Effector memory CD8-positive, alpha-beta T cell (primary cell): ENCODE data around the gene MAD1L1.

Source experiments
- ATAC-seq: fragments of 150-1000 bp; cut with Tn5 transposase; replicated peaks from 2 replicates; pipeline ENCODE4 v1.10.0; 2021; ENCODE audit warnings: mild to moderate bottlenecking, moderate library complexity
- DNase-seq, 3 experiments: peaks; one replicate each; pipeline ENCODE4 v3.0.0; 2021
- H3K27ac Mint-ChIP-seq, 2 donors: one replicate each; pipeline ENCODE4 v1.8.0; 2022; ENCODE audit warnings: mild to moderate bottlenecking in 2 of 2, mixed read lengths in 2 of 2, moderate library complexity in 2 of 2
- H3K27me3 Mint-ChIP-seq, 2 donors: one replicate each; pipeline ENCODE4 v1.8.0; 2022; ENCODE audit warnings: mixed read lengths in 2 of 2
- H3K36me3 Mint-ChIP-seq: one replicate; pipeline ENCODE4 v1.8.0; 2022; ENCODE audit warnings: mild to moderate bottlenecking, moderate library complexity, mixed read lengths; ENCODE audit not compliant: insufficient read depth
- H3K4me1 Mint-ChIP-seq, 2 donors: one replicate each; pipeline ENCODE4 v1.8.0; 2022; ENCODE audit warnings: low read depth in 2 of 2, mixed read lengths in 2 of 2
- H3K4me3 Mint-ChIP-seq, 2 donors: one replicate each; pipeline ENCODE4 v1.8.0; 2022; ENCODE audit warnings: mild to moderate bottlenecking in 2 of 2, mixed read lengths in 2 of 2, moderate library complexity in 2 of 2
- H3K9me3 Mint-ChIP-seq, 2 donors: one replicate each; pipeline ENCODE4 v1.8.0; 2022; ENCODE audit warnings: mixed read lengths in 2 of 2

MAD1L1 gene

GRCh38 chr7:2217206-2217605 lies 15.5 kb downstream of the MAD1L1 start:
- no peak overlapping the region for H3K4me3 Mint-ChIP-seq
- no peak for ATAC-seq

DNA sequence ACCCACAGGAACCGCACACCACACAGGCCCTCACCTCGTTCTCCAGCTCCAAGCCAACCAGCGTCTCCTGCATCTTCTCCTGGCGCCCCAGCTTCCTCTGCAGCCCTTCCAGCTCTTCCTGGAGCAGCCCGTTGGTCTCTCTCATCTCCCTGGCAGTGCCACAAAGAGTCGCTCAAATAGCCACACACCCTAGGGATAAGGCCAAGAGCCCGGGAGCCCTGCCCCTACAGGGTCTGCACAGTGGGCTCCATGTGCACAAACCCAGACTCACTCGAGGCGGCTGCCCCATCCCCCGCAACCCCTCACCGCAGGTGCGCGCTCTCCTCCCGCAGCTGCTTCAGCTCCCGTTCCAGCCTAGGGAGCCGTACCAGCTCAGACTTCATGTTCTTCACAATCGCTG lies 16.9 kb downstream of the MAD1L1 start:
- peak overlapping the region; percentile 82 to 92 for H3K27ac Mint-ChIP-seq
- peaks cover 11 to 22% of the 10 kb centered on the region in 2 donors for H3K4me1 Mint-ChIP-seq
- no peaks in the 10 kb centered on the region for H3K27me3 Mint-ChIP-seq
- peaks cover 23% of the 10 kb centered on the region for H3K36me3 Mint-ChIP-seq
- DNase-seq (no peak), ATAC-seq (no peak)
- H3K9me3 Mint-ChIP-seq, result no peaks in the 10 kb centered on the region
- H3K4me3 Mint-ChIP-seq, result peak overlapping the region in 1 of 2 donors; percentile 60

More at GRCh38 chr7:2217206-2217605, 15.5 kb downstream of the MAD1L1 start:
- no peak for DNase-seq
- H3K27me3 Mint-ChIP-seq, result no peaks in the 10 kb centered on the region
- peaks cover 30% of the 10 kb centered on the region for H3K36me3 Mint-ChIP-seq
- H3K9me3 Mint-ChIP-seq, result no peaks in the 10 kb centered on the region
- H3K4me1 Mint-ChIP-seq, result peaks cover 14 to 22% of the 10 kb centered on the region in 2 donors
- H3K27ac Mint-ChIP-seq, result peak overlapping the region in 1 of 2 donors; percentile 23

DNA sequence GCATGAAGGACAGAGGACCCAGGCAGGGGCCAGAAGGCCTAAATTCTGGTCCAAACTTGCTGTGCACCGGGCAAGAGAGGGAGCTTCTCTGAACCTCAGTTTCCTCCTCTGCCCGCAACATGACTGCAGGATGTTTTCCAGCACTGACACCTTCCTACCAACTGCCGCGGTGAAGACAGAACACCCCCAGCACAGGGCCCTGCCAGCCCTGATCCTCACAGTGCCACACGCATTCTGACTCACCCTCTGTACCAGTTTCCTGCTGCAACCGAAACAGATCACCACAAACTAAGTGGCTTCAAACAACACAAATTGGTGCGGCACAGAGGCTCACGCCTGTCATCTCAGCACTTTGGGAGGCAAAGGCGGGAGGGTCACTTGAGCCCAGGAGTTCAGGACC lies 18.1 kb downstream of the MAD1L1 start:
- Mint-ChIP-seq H3K9me3 (no peaks in the 10 kb centered on the region), H3K4me1 (peaks cover 11 to 24% of the 10 kb centered on the region in 2 donors), H3K27me3 (no peaks in the 10 kb centered on the region), H3K4me3 (peak overlapping the region in 1 of 2 donors; percentile 48), H3K27ac (peak overlapping the region in 1 of 2 donors; percentile 92), H3K36me3 (peaks cover 23% of the 10 kb centered on the region)
- peak; percentile 88 for ATAC-seq
- no peak for DNase-seq

- ATAC-seq (no peak), DNase-seq (no peak)
- H3K36me3 Mint-ChIP-seq, result peaks cover 26% of the 10 kb centered on the region
- peak overlapping the region in 1 of 2 donors; percentile 92 for H3K27ac Mint-ChIP-seq
- peaks cover 11 to 24% of the 10 kb centered on the region in 2 donors for H3K4me1 Mint-ChIP-seq
- H3K4me3 Mint-ChIP-seq, result peak overlapping the region in 1 of 2 donors; percentile 6
- H3K27me3 Mint-ChIP-seq, result no peaks in the 10 kb centered on the region
- H3K9me3 Mint-ChIP-seq, result no peaks in the 10 kb centered on the region
Observed at GRCh38 chr7:2213551-2214215, 19.1 kb downstream of the MAD1L1 start.

- H3K9me3 Mint-ChIP-seq, result no peaks in the 10 kb centered on the region
- peaks cover 26% of the 10 kb centered on the region for H3K36me3 Mint-ChIP-seq
- H3K4me3 Mint-ChIP-seq, result no peak overlapping the region
- ATAC-seq (no peak), DNase-seq (no peak)
- H3K27me3 Mint-ChIP-seq, result no peaks in the 10 kb centered on the region
- H3K4me1 Mint-ChIP-seq, result peaks cover 11 to 24% of the 10 kb centered on the region in 2 donors
- peak overlapping the region in 1 of 2 donors; percentile 4 for H3K27ac Mint-ChIP-seq
Observed at GRCh38 chr7:2212906-2213305, 19.8 kb downstream of the MAD1L1 start.

- Mint-ChIP-seq H3K36me3 (peaks cover 23% of the 10 kb centered on the region), H3K27ac (no peak overlapping the region), H3K4me3 (no peak overlapping the region), H3K4me1 (peaks cover 11 to 24% of the 10 kb centered on the region in 2 donors), H3K9me3 (no peaks in the 10 kb centered on the region), H3K27me3 (no peaks in the 10 kb centered on the region)
- ATAC-seq (no peak), DNase-seq (no peak)
Observed at GRCh38 chr7:2211926-2212325, 20.8 kb downstream of the MAD1L1 start.

- Mint-ChIP-seq H3K27ac (no peak overlapping the region), H3K4me1 (peaks cover 11 to 24% of the 10 kb centered on the region in 2 donors), H3K36me3 (peaks cover 17% of the 10 kb centered on the region), H3K9me3 (no peaks in the 10 kb centered on the region), H3K27me3 (no peaks in the 10 kb centered on the region), H3K4me3 (no peak overlapping the region)
- ATAC-seq (no peak), DNase-seq (no peak)
Observed at GRCh38 chr7:2211259-2211880, 21.4 kb downstream of the MAD1L1 start.

DNA sequence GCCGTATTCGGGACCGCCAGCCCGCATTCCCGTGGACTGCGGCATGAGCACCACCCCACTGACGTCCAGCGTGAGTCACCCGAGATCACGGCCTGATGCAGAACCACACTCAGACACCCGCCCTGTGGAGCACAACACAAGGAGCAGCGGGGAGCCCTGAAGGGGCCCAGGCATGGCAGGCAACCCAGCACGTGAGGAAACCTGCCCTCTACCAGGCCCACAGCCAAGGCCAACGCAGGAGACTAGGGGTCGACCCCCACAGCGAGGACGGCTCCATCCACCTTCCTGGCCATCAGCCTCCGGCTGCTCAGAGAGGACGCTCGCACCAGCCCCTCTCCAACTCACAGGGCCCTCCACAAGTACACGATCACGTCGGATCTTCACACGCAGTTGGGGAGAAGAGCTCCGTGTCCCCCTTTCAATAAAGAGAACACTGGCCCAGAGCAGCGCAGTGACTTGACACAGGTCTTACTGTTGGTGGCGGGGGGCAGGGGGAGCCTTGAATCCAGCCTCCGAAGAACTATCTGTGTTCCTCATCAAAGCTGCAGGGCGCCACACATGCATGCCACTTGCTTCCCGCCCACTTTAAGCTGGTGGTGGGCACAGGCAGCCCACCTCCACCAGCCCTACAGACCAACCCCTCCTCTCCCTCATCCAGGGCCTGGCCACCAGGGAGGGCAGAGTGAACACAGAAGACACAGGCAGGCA lies 22.0 kb downstream of the MAD1L1 start:
- Mint-ChIP-seq H3K27me3 (no peaks in the 10 kb centered on the region), H3K4me1 (peaks cover 5 to 17% of the 10 kb centered on the region in 2 donors), H3K9me3 (no peaks in the 10 kb centered on the region), H3K36me3 (peaks cover 13% of the 10 kb centered on the region), H3K4me3 (no peak overlapping the region), H3K27ac (no peak overlapping the region)
- DNase-seq, result no peak
- no peak for ATAC-seq

DNA sequence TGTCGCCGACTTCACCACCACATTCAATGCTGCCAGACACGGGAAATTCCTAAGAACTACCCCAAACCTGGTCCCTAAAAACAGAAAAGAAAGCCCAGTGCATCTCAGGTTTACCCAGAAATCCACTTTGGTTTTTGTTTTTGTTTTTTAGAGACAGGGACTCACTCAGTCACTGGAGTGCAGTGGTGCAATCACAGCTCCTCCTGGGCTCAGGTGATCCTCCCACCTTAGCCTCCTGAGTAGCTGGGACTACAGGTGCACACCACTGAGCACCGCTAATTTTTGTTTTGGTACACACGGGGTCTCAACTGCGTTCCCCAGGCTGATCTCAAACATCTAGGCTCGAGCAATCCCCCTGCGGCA lies 22.8 kb downstream of the MAD1L1 start:
- Mint-ChIP-seq H3K27ac (peak overlapping the region in 1 of 2 donors; percentile 49), H3K36me3 (peaks cover 11% of the 10 kb centered on the region), H3K4me3 (no peak overlapping the region), H3K27me3 (no peaks in the 10 kb centered on the region), H3K4me1 (peaks cover 0 to 14% of the 10 kb centered on the region in 2 donors), H3K9me3 (no peaks in the 10 kb centered on the region)
- no peak for DNase-seq
- ATAC-seq, result no peak

GRCh38 chr7:2209146-2209960 lies 23.4 kb downstream of the MAD1L1 start:
- Mint-ChIP-seq H3K4me1 (peaks cover 0 to 10% of the 10 kb centered on the region in 2 donors), H3K27ac (peak overlapping the region; percentile 49 to 76), H3K4me3 (no peak overlapping the region), H3K27me3 (no peaks in the 10 kb centered on the region), H3K36me3 (peaks cover 6% of the 10 kb centered on the region), H3K9me3 (no peaks in the 10 kb centered on the region)
- peak; percentile 49 for ATAC-seq
- DNase-seq, result peak; percentile 21 to 41 (median 40)

- DNase-seq (no peak), ATAC-seq (no peak)
- H3K27ac Mint-ChIP-seq, result peak overlapping the region; percentile 49 to 76
- H3K4me3 Mint-ChIP-seq, result no peak overlapping the region
- no peaks in the 10 kb centered on the region for H3K27me3 Mint-ChIP-seq
- H3K4me1 Mint-ChIP-seq, result peaks cover 0 to 7% of the 10 kb centered on the region in 2 donors
- H3K36me3 Mint-ChIP-seq, result peaks cover 6% of the 10 kb centered on the region
- no peaks in the 10 kb centered on the region for H3K9me3 Mint-ChIP-seq
Observed at GRCh38 chr7:2208712-2209111, 24.0 kb downstream of the MAD1L1 start.

GRCh38 chr7:2205036-2205780 lies 27.5 kb downstream of the MAD1L1 start:
- no peak for DNase-seq
- H3K36me3 Mint-ChIP-seq, result peaks cover 13% of the 10 kb centered on the region
- H3K9me3 Mint-ChIP-seq, result no peaks in the 10 kb centered on the region

More at GRCh38 chr7:2205036-2205780, 27.5 kb downstream of the MAD1L1 start:
- Mint-ChIP-seq H3K27ac (no peak overlapping the region), H3K4me3 (no peak overlapping the region), H3K4me1 (peaks cover 5 to 7% of the 10 kb centered on the region in 2 donors), H3K27me3 (no peaks in the 10 kb centered on the region)
- ATAC-seq, result no peak
